HG03439 (cell line): ENCODE measurements around the gene ALDOC.

Experiments used
- ATAC-seq: cut with Tn5 transposase; IDR thresholded peaks from one replicate; pipeline ENCODE4 v1.9.1; 2021; ENCODE audit warnings: mild to moderate bottlenecking, moderate library complexity; ENCODE audit not compliant: unreplicated experiment

Gene ALDOC

GRCh38 chr17:28553000-28553505 lies 23.6 kb downstream of the ALDOC start:
- no peak for ATAC-seq

GRCh38 chr17:28552176-28552999 lies 24.3 kb downstream of the ALDOC start, which contains the start of gene UNC119:
Gene UNC119, minus strand, starts transcription at chr17:28552624. Its CDS starts 67 bp downstream, at chr17:28552557.
- ATAC-seq: peak; percentile 40

- no peak for ATAC-seq
Observed at GRCh38 chr17:28551421-28552175, 25.1 kb downstream of the ALDOC start.

GRCh38 chr17:28550858-28551257 lies 25.8 kb downstream of the ALDOC start:
- no peak for ATAC-seq

- ATAC-seq: no peak
Observed at GRCh38 chr17:28549236-28550132, 27.2 kb downstream of the ALDOC start.

GRCh38 chr17:28548417-28549130 lies 28.1 kb downstream of the ALDOC start:
- ATAC-seq: no peak

- ATAC-seq: peak; percentile 47
Observed at GRCh38 chr17:28547623-28548416, 28.9 kb downstream of the ALDOC start.

- ATAC-seq: no peak
Observed at GRCh38 chr17:28547096-28547622, 29.5 kb downstream of the ALDOC start.

- no peak for ATAC-seq
Observed at GRCh38 chr17:28545787-28546415, 30.8 kb downstream of the ALDOC start.

GRCh38 chr17:28545141-28545503 lies 31.6 kb downstream of the ALDOC start:
- no peak for ATAC-seq

- ATAC-seq: no peak
Observed at GRCh38 chr17:28544402-28545140, 32.1 kb downstream of the ALDOC start.

GRCh38 chr17:28541439-28541838 lies 35.3 kb downstream of the ALDOC start:
- no peak for ATAC-seq

- ATAC-seq: no peak
Observed at GRCh38 chr17:28540231-28540630, 36.5 kb downstream of the ALDOC start.

- ATAC-seq: no peak
Observed at GRCh38 chr17:28538296-28538895, 38.3 kb downstream of the ALDOC start.

- no peak for ATAC-seq
Observed at GRCh38 chr17:28537219-28537610, 39.5 kb downstream of the ALDOC start.

GRCh38 chr17:28536532-28537218 lies 40.0 kb downstream of the ALDOC start:
- no peak for ATAC-seq

GRCh38 chr17:28534740-28535375 lies 41.8 kb downstream of the ALDOC start:
- ATAC-seq: no peak
